Endodermal cell (in vitro differentiated cells): ENCODE measurements around the gene SS18L1. TPM values are rescaled to one million over a fixed set of nuclear protein-coding genes. Genes with fewer than 3 reads are reported as not detected.

Experiments used
- DNase-seq: peaks from one replicate; pipeline ENCODE4 v3.0.0-alpha.2; 2017
- H3K27ac ChIP-seq: 2 replicates; pipeline ENCODE4 v1.5.1; 2013; ENCODE audit warnings: mild to moderate bottlenecking, low read depth, low read length, moderate library complexity
- H3K27me3 ChIP-seq: 2 replicates; pipeline ENCODE4 v1.6.1; 2013; ENCODE audit warnings: mild to moderate bottlenecking, low read length, moderate library complexity; ENCODE audit not compliant: insufficient read depth, control insufficient read depth, poor library complexity, severe bottlenecking
- H3K36me3 ChIP-seq: 2 replicates; pipeline ENCODE4 v1.7.0; 2013; ENCODE audit warnings: mild to moderate bottlenecking, low read length, moderate library complexity; ENCODE audit not compliant: control insufficient read depth, insufficient read depth
- H3K4me1 ChIP-seq: one replicate; pipeline ENCODE4 v1.7.0; 2013; ENCODE audit warnings: low read length; ENCODE audit not compliant: control insufficient read depth, insufficient read depth
- H3K4me3 ChIP-seq: 2 replicates; pipeline ENCODE4 v1.5.1; 2013; ENCODE audit warnings: mild to moderate bottlenecking, low read length, moderate library complexity
- H3K9ac ChIP-seq: 2 replicates; pipeline ENCODE4 v1.6.1; 2013; ENCODE audit warnings: mild to moderate bottlenecking, low read length, moderate library complexity; ENCODE audit not compliant: poor library complexity, severe bottlenecking; ENCODE audit errors: extremely low read depth
- H3K9me3 ChIP-seq: 2 replicates; pipeline ENCODE4 v1.6.1; 2013; ENCODE audit warnings: mild to moderate bottlenecking, low read length, moderate library complexity; ENCODE audit not compliant: control insufficient read depth
- H3K27ac Mint-ChIP-seq: 2 replicates; pipeline ENCODE4 v1.8.0; 2020; ENCODE audit warnings: mixed read lengths
- H3K27me3 Mint-ChIP-seq: 2 replicates; pipeline ENCODE4 v1.8.0; 2021; ENCODE audit warnings: mild to moderate bottlenecking, mixed read lengths; ENCODE audit not compliant: insufficient read depth
- H3K36me3 Mint-ChIP-seq: 2 replicates; pipeline ENCODE4 v1.8.0; 2020; ENCODE audit warnings: low read depth, mixed read lengths
- H3K4me1 Mint-ChIP-seq: 2 replicates; pipeline ENCODE4 v1.8.0; 2020; ENCODE audit warnings: mixed read lengths
- H3K4me3 Mint-ChIP-seq: 2 replicates; pipeline ENCODE4 v1.8.0; 2020; ENCODE audit warnings: mild to moderate bottlenecking, moderate library complexity, mixed read lengths
- H3K9me3 Mint-ChIP-seq: 2 replicates; pipeline ENCODE4 v1.8.0; 2020; ENCODE audit warnings: mild to moderate bottlenecking, mixed read lengths
- WGBS, 2 experiments: methylation state at CpG; one replicate each; pipeline versions ENCODE4 v1.1.5 to v1.1.7; 2013; ENCODE audit warnings: missing lambda C conversion rate in 2 of 2, mixed read lengths in 1 of 2; ENCODE audit not compliant: insufficient coverage in 1 of 2, insufficient read length in 1 of 2; 5-methylcytosine and 5-hydroxymethylcytosine counted together
- total RNA-seq, 2 donors: library from RNA; stranded (reverse); fragmentation: NEBNext Ultra II Directional in 1 of 2; extraction: Animal tissue kit (Norgen Biotek cat#: 25700) in 1 of 2; gene quantifications; 2 replicates in 1 of 2; 3 replicates in 1 of 2; pipeline ENCODE4 v1.2.1, GENCODE V29; 2021
- TF ChIP-seq, protein P1 (sequence below): fragments of 200-600 bp; sonication (generic); conservative IDR thresholded peaks from 2 replicates; pipeline ENCODE4 v1.5.0; 2021; ENCODE audit warnings: antibody characterized with exemption, mild to moderate bottlenecking

The SS18L1 gene
- total RNA-seq, 2 donors from 2014 or later: 23.2 to 28.8 TPM

DNA sequence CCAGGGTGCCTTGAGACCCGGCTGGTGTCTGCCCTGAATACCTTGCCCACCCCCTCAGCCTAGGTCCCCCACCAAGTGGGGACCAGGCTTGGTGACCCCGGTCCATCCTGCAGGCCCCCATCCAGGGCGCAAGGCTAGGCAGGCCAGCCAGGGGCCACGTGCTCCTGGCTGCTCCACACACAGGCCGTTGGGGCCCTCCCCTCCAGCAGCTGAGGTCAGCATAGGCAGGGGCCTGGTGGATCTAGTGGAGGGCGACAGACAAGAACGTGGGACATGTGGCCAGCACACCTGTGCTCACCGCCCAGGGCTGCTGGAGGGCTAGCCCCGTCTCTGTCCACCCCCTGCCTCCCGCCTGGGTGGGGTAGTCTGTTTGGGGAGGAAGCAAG is 84.0 kb downstream of the SS18L1 start:
- no peak for DNase-seq
- WGBS, 2 experiments: 80 to 89% methylated on average over 1 to 10 of the region's 10 CpGs

DNA sequence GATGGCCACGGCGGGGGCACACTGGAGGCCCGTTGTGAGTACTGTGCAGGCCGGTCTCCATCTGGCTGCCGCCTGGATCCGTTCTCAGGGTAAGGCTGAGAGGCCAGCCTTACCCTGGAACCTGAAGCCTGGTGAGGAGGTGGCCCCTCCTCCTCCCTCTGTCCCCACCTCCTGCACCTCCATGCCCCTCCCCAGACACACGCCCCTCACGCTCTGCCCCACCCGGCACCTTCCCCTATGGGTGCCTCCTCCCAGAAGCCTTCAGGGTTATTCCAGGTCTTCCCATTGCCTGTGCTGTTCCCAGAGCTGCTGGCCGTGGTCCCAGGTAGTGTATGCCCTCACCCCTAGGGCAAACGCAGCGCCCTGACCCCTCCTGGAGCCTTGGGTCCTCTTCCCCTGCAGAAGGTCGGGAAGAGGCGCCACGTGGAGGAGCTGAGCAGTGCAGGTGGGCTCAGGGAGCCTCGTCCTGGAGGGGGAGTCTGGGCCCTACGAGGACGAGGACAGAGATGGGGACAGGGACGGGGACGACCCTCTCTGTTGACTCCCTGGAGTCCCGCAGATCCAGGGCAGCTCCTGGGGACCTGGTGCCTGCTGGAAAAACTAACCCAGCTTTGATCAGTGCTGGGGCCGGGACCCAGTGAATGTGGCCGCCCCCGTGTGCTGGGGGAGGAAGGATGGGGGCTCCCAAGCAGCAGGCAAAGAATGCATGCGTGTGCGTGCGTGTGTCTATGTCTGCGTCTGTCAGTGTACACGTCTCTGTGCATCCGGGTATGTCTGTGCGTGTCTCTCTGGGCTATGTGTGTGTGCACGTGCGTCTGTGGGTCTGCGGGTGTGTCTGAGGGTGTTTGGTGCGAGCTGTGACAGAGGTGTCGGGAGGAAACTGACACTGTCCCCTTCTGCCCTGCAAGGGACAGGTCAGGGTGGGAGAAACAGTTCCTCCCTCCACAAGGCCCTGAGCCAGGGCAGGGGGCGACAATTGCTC is 84.7 kb downstream of the SS18L1 start:
- Histone ChIP-seq H3K9me3 (no peaks in the 10 kb centered on the region), H3K27me3 (peaks cover 33% of the 10 kb centered on the region), H3K4me3 (no peak overlapping the region), H3K27ac (no peak overlapping the region), H3K4me1 (no peaks in the 10 kb centered on the region), H3K9ac (no peak overlapping the region), H3K36me3 (no peaks in the 10 kb centered on the region)
- DNase-seq: peak; percentile 88
- no peaks in the 10 kb centered on the region for H3K4me1 Mint-ChIP-seq
- H3K27me3 Mint-ChIP-seq: peaks cover 29% of the 10 kb centered on the region
- no peak overlapping the region for H3K27ac Mint-ChIP-seq
- TF ChIP-seq, protein P1, sequence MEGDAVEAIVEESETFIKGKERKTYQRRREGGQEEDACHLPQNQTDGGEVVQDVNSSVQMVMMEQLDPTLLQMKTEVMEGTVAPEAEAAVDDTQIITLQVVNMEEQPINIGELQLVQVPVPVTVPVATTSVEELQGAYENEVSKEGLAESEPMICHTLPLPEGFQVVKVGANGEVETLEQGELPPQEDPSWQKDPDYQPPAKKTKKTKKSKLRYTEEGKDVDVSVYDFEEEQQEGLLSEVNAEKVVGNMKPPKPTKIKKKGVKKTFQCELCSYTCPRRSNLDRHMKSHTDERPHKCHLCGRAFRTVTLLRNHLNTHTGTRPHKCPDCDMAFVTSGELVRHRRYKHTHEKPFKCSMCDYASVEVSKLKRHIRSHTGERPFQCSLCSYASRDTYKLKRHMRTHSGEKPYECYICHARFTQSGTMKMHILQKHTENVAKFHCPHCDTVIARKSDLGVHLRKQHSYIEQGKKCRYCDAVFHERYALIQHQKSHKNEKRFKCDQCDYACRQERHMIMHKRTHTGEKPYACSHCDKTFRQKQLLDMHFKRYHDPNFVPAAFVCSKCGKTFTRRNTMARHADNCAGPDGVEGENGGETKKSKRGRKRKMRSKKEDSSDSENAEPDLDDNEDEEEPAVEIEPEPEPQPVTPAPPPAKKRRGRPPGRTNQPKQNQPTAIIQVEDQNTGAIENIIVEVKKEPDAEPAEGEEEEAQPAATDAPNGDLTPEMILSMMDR: no peak
- H3K4me3 Mint-ChIP-seq: no peak overlapping the region
- WGBS, 2 experiments: 79 to 80% methylated on average over 26 to 37 of the region's 37 CpGs
- H3K9me3 Mint-ChIP-seq: no peaks in the 10 kb centered on the region
- no peaks in the 10 kb centered on the region for H3K36me3 Mint-ChIP-seq

More for the DNA sequence above, 84.0 kb downstream of the SS18L1 start:
- Histone ChIP-seq H3K9ac (no peak overlapping the region), H3K9me3 (no peaks in the 10 kb centered on the region), H3K27ac (no peak overlapping the region), H3K4me1 (no peaks in the 10 kb centered on the region), H3K27me3 (peaks cover 39% of the 10 kb centered on the region), H3K4me3 (no peak overlapping the region), H3K36me3 (no peaks in the 10 kb centered on the region)
- TF ChIP-seq, protein P1: no peak
- Mint-ChIP-seq H3K9me3 (no peaks in the 10 kb centered on the region), H3K27ac (no peak overlapping the region), H3K4me3 (no peak overlapping the region), H3K27me3 (peaks cover 36% of the 10 kb centered on the region), H3K36me3 (no peaks in the 10 kb centered on the region), H3K4me1 (no peaks in the 10 kb centered on the region)

DNA sequence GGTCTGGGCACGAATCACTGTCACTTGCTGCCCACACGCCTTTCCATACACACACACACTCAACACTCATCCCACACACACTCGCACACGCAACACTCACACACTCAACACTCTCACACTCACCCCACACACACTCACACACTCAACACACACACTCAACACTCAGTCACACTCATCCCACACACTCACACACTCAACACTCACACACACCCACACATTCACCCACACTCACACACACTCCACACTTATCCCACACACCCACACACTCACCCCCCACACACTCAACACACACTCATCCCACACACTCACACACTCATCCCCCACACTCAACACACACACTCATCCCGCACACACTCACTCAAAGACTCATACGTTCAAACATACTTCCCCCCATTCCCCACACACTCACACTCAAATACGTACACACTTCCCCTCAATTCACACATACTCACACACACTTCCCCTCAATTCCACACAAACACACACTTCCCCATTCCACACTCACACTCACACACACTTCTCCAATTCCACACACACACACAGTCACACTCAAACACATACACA is 85.5 kb downstream of the SS18L1 start:
- Mint-ChIP-seq H3K27ac (no peak overlapping the region), H3K9me3 (peaks cover 1% of the 10 kb centered on the region), H3K36me3 (no peaks in the 10 kb centered on the region), H3K27me3 (peaks cover 25% of the 10 kb centered on the region), H3K4me1 (no peaks in the 10 kb centered on the region), H3K4me3 (no peak overlapping the region)
- TF ChIP-seq, protein P1: no peak
- 91 to 94% methylated on average over 5 to 7 of the region's 7 CpGs for WGBS, 2 experiments
- Histone ChIP-seq H3K4me1 (no peaks in the 10 kb centered on the region), H3K4me3 (no peak overlapping the region), H3K27me3 (peaks cover 26% of the 10 kb centered on the region), H3K36me3 (no peaks in the 10 kb centered on the region), H3K27ac (no peak overlapping the region), H3K9me3 (no peaks in the 10 kb centered on the region), H3K9ac (no peak overlapping the region)
- DNase-seq: no peak
